GM12892 (cell line): ENCODE measurements around the gene PDE8B.

Experiments used
- DNase-seq: peaks from one replicate; pipeline ENCODE4 v3.0.0; 2011; ENCODE audit not compliant: insufficient read length
- FAIRE-seq: peaks from 2 replicates; lab custom pipeline; 2011; peaks lifted over from hg19 to GRCh38; lab: Jason Lieb, UNC
- POLR2A ChIP-seq: IDR thresholded peaks from 2 replicates; pipeline ENCODE4 v1.6.1; 2011; ENCODE audit warnings: low read depth, low read length, control low read depth
- POLR2AphosphoS5 ChIP-seq: IDR thresholded peaks from 2 replicates; pipeline ENCODE4 v1.6.1; 2011; ENCODE audit warnings: low read depth, low read length, control low read depth
- TAF1 ChIP-seq: IDR thresholded peaks from 2 replicates; pipeline ENCODE4 v1.6.1; 2011; ENCODE audit warnings: low read depth, mild to moderate bottlenecking, control low read depth, low read length, borderline replicate concordance

The PDE8B gene

DNA sequence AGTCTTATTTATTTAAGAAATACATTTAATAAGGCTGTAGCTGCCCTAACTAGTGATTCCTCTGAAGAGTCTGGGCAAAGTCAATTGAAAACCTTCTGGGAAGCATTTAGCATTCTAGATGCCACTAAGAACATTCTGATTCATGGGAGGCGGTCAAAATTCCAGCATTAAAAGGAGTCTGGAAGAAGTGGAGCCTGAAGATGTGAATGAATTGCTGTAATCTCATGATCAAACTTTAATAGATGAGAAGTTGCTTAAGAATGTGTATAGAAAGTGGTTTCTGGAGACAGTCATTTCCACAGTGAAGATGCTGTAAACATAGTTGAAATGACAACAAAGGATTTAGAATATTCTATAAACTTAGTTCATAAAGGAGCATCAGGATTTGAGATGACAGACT, 220.2 kb downstream of the PDE8B start:
- TF ChIP-seq POLR2A, result no peak
- TF ChIP-seq POLR2AphosphoS5, result no peak
- no peak for TF ChIP-seq TAF1

DNA sequence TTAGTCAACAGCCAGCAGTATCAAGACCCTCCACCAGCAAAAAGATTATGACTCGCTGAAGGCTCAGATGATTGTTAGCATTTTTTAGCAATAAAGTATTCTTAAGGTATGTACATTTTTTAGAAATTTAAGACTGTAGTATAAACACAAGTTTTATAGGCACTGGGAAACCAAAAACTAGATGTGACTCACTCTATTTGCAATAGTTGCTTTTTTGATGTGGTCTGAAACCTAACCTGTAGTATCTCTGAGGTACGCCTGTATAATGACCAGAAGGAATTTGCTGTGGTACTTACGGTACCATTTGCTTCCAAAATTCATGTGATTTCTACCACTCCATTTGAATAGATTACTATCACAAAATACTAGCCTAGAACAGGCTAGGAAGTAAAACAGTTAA, 220.8 kb downstream of the PDE8B start:
- TF ChIP-seq POLR2AphosphoS5, result no peak
- no peak for TF ChIP-seq POLR2A
- TF ChIP-seq TAF1, result no peak
- no peak for FAIRE-seq
- DNase-seq, result no peak

More for the DNA sequence above, 220.2 kb downstream of the PDE8B start:
- FAIRE-seq (no peak), DNase-seq (no peak)

DNA sequence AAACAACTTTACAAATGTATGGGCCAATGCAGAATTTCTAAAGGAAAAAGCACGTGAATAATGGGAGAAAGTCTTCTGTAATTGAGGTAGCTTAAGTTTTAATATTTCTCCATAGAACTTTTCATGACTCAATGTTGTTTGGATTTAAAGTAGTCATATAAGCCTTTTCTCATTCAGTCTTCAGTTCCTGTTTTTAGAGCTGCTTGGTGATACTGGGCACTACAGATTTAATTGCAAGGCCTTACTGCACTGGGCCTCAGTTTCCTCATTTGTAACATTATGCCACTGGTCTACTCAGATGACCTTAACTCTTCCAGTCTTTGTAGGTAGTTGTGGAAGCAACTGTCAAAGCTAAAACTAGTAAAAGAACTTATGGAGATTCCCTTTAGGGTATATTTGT, 221.2 kb downstream of the PDE8B start:
- TF ChIP-seq TAF1 (no peak), POLR2AphosphoS5 (no peak), POLR2A (no peak)
- FAIRE-seq, result no peak

DNA sequence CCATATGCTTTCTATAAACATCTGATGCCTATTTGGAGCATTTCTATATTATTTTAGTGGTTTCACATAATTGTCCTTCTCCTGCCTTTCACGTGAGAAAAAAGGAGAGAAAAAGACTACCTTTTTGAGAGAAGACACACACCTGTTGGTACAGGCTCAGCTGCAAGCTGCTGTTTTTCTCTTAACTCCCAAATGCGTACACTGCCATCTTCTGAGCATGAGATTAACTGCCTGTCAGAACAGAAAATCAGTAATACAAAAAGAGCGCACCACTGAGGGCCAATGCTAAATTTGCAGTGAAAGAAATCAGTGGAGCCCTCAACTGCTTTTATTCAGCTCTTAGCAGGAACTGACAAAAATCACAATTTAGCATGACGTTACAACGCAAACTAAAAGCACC, 226.7 kb downstream of the PDE8B start:
- no peak for FAIRE-seq
- DNase-seq, result no peak
- TF ChIP-seq POLR2AphosphoS5, result no peak

More for the DNA sequence above, 221.2 kb downstream of the PDE8B start:
- no peak for DNase-seq

DNA sequence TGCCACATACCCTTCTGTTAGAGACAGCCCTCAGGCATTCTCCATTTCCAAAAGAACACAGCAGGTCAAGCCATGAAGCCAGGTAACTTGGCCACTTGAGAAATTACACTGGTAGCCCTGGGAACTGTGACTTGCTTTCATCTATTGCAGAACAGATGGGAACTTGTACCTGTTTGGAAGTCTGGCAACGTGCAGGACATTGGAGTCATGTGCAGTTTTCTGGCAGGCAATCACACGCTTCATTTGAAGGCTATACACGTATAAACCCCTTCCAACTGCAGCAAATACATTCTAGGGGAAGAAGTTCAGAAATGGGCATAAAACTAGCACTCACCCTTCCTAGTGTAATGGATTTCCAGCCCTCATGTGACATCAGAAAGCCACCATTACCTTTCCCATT, 227.6 kb downstream of the PDE8B start:
- TF ChIP-seq TAF1 (no peak), POLR2A (no peak), POLR2AphosphoS5 (no peak)
- no peak for DNase-seq
- FAIRE-seq, result no peak

DNA sequence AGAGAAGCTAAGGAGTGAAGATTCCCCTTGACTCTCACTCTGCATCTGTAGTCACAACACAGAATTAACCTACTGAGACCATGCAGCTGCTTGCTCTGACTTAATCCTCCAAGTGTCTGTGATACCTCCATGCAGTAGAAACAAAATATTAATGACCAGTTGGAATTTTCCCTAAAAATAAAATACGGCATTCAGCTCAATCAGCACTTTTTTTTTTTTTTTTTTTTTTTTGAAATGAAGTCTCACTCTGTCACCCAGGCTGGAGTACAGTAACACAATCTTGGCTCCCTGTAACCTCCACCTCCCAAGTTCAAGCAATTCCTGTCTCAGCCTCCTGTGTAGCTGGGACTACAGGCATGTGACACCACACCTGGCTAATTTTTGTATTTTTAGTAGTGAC, 233.2 kb downstream of the PDE8B start:
- FAIRE-seq, result no peak
- TF ChIP-seq POLR2A (no peak), TAF1 (no peak), POLR2AphosphoS5 (no peak)

DNA sequence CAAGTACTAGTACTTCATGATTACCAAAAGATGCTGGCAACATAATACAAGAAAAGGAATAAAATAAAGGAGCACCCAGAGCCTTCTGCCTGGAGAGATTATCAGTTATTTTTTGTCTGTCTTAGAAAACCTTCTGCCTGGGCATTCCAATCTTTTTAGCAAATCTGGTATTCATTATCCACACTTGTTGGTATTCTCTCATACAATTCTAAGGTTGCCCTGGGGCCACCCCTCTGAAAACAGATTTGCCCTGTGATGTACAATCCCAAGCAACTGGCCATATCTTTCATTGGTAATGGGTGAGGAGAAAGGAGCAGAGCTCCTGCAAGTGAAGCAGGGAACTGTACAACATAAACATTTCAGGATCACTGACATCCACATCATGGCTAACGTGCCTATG, 233.9 kb downstream of the PDE8B start:
- TF ChIP-seq TAF1 (no peak), POLR2A (no peak)
- no peak for DNase-seq
- FAIRE-seq, result no peak

More for the DNA sequence above, 233.2 kb downstream of the PDE8B start:
- no peak for DNase-seq

DNA sequence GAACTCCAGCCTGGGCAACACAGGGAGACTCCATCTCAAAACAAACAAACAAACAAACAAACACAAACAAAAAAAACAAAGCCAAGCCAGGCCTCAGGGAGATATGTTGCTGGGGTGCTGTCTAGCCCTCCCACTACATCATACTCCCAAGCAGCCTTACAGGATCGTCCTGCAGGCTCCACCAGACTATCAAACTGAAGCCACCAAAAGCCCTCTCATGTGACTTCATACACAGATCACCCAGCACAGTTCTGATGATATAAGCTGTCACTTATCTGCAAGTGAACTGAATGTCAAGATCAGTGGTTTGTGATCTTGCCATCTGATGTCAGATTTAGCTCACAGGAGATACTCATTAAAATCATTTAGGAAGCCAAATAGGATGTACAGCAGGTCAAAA, 238.4 kb downstream of the PDE8B start:
- TF ChIP-seq TAF1 (no peak), POLR2A (no peak), POLR2AphosphoS5 (no peak)
- no peak for FAIRE-seq
- no peak for DNase-seq

DNA sequence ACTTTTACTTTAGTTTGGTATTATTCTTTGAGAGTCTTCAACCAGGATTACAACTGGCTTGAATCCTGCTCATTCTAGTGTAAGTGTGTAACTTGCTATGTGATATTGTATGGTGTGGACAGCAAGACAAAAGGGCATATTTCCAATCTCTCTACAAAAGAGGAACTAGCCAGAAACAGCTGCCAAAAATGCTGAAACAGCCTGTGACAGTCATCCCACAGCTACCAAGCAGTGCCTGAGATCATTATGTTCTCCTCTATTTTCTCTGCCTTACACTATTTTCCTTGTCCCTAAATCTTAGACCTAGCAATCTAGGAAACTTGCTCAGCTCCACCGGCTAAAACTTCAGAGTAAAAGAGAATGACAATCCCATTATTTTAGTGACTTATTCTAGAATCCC, 238.8 kb downstream of the PDE8B start:
- TF ChIP-seq TAF1 (no peak), POLR2A (no peak), POLR2AphosphoS5 (no peak)
- DNase-seq (no peak), FAIRE-seq (no peak)

DNA sequence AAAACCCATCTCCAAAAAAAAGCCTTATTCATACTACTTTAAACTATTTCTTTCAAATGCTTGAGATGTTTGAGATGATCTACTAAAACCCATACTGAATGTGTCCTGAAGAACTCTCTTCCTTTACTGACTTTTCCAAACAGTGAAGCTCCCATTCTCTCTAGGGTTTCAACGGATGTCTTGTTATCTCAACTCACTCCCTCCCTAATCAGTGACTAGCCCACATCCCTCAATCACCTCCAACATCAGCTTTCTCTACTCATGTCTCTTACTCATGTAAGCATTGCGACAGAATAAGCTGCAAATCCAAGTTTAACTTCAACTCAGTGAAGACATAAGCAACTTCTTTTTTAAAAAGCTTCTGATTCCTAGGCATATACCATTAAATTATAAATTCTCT, 239.5 kb downstream of the PDE8B start:
- TF ChIP-seq TAF1 (no peak), POLR2A (no peak), POLR2AphosphoS5 (no peak)
- DNase-seq, result no peak
- no peak for FAIRE-seq

DNA sequence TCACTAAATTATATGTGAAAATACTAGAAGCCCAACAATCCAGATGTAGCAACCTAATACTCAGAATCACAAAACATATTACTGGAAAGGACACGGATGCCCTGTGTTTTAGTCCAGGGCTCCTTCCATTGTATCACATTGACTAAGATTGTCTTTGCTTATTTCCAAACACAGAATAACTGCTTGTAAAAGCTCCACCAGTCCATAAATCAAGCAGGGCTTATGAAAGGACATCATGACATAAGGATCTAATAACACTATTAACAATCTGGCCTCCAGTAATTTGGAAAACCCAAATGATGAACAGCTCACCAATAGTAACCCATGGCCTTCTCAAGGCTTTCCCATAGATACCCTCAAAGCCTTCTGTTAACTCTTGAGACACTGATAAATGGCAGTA, 241.9 kb downstream of the PDE8B start:
- DNase-seq (no peak), FAIRE-seq (no peak)
- TF ChIP-seq POLR2A (no peak), TAF1 (no peak), POLR2AphosphoS5 (no peak)

DNA sequence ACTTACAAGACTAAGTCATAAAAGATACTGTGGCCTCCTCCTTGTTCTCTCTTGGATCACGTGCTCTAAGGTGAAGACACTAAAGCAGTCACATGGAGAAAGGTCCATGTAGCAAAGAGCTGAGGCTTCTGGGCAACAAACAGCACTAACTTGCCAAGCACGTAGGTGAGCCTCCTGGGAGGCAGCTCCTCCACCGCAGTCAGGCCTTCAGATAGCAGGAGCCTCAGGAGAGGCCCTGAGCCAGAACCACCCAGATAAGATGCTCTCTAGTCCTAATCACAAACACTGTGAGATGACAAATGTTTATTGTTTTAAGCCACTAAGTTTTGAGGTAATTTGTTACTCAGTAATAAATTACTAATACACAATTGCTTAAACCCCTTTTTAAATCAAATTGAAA, 243.6 kb downstream of the PDE8B start:
- DNase-seq, result no peak
- TF ChIP-seq TAF1, result no peak
- TF ChIP-seq POLR2A, result no peak
- no peak for TF ChIP-seq POLR2AphosphoS5
- FAIRE-seq, result no peak

DNA sequence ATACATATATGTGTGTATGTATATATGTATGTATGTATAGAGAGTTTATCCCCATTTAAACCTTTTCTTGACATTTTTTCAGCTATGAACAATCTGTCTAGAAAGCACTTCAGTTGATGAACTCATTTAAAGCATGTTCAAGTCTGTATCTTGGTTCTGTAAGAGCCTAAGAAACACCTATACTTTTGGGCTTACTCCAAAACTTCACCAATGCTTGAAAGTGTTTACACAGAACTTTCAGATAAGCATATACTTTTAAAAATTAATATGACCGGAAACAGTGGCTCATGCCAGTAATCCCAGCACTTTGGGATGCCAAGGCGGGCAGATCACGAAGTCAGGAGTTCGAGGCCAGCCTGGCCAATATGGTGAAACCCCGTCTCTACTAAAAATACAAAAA, 250.8 kb downstream of the PDE8B start:
- DNase-seq, result no peak
- no peak for TF ChIP-seq POLR2AphosphoS5
- no peak for TF ChIP-seq POLR2A
- no peak for TF ChIP-seq TAF1
- no peak for FAIRE-seq
